ENCODE data around the gene ACER1.
"Not testable (repeated sequence)": the region's sequence is repeated elsewhere in the genome, so short reads cannot be mapped to it uniquely, and the experiment has no call there.

Gene ACER1

GRCh38 chr19:6355321-6356040 is 22.1 kb upstream of the ACER1 start:
- DNase-seq (ENCODE audit: low spot score) = not testable (repeated sequence)

- DNase-seq (ENCODE audit: low spot score) = no peak
These were observed 20.8 kb upstream of the ACER1 start for GRCh38 chr19:6354098-6354674.

- DNase-seq (ENCODE audit: low spot score) = no peak
These were observed 19.2 kb upstream of the ACER1 start for GRCh38 chr19:6352381-6353165.

GRCh38 chr19:6350688-6351087 is 17.3 kb upstream of the ACER1 start:
- DNase-seq (ENCODE audit: low spot score) = no peak

- not testable (repeated sequence) for DNase-seq (ENCODE audit: low spot score)
These were observed 15.9 kb upstream of the ACER1 start for GRCh38 chr19:6349271-6349670.

GRCh38 chr19:6343462-6343861 is 10.1 kb upstream of the ACER1 start:
- no peak for DNase-seq (ENCODE audit: low spot score)

GRCh38 chr19:6340493-6341201 is 7.2 kb upstream of the ACER1 start:
- no peak for DNase-seq (ENCODE audit: low spot score)

- DNase-seq (ENCODE audit: low spot score) = no peak
These were observed 1.3 kb upstream of the ACER1 start for GRCh38 chr19:6334490-6335285.

- DNase-seq (ENCODE audit: low spot score) = no peak
These were observed 6.6 kb downstream of the ACER1 start for GRCh38 chr19:6326815-6327214.

- no peak for DNase-seq (ENCODE audit: low spot score)
These were observed 7.8 kb downstream of the ACER1 start for GRCh38 chr19:6325614-6326013.

GRCh38 chr19:6324757-6325156 is 8.7 kb downstream of the ACER1 start:
- DNase-seq (ENCODE audit: low spot score) = no peak

GRCh38 chr19:6322284-6322683 is 11.1 kb downstream of the ACER1 start:
- DNase-seq (ENCODE audit: low spot score) = no peak

- DNase-seq (ENCODE audit: low spot score) = no peak
These were observed 14.0 kb downstream of the ACER1 start for GRCh38 chr19:6319376-6319775.

GRCh38 chr19:6318772-6319171 is 14.6 kb downstream of the ACER1 start:
- DNase-seq (ENCODE audit: low spot score) = no peak

- not testable (repeated sequence) for DNase-seq (ENCODE audit: low spot score)
These were observed 17.8 kb downstream of the ACER1 start for GRCh38 chr19:6315646-6316045.

- DNase-seq (ENCODE audit: low spot score) = no peak
These were observed 19.9 kb downstream of the ACER1 start for GRCh38 chr19:6313398-6313969.

GRCh38 chr19:6312018-6312417 is 21.4 kb downstream of the ACER1 start:
- DNase-seq (ENCODE audit: low spot score) = no peak

- DNase-seq (ENCODE audit: low spot score) = no peak
These were observed 35.0 kb downstream of the ACER1 start for GRCh38 chr19:6298413-6298812.

- no peak for DNase-seq (ENCODE audit: low spot score)
These were observed 36.2 kb downstream of the ACER1 start for GRCh38 chr19:6297202-6297601.

- no peak for DNase-seq (ENCODE audit: low spot score)
These were observed 41.4 kb downstream of the ACER1 start for GRCh38 chr19:6292006-6292405.

GRCh38 chr19:6288737-6289136 is 44.7 kb downstream of the ACER1 start:
- no peak for DNase-seq (ENCODE audit: low spot score)

Measured in hematopoietic multipotent progenitor cell treated with erythropoietin and hydrocortisone succinate and interleukin-3 and kit ligand, for 17 days (in vitro differentiated cells).